HFF-Myc (cell line): ENCODE results near the gene CLCN5.

ENCODE experiments used
- DNase-seq: peaks from one replicate; pipeline ENCODE4 v3.0.0-alpha.2; 2011; ENCODE audit warnings: low read depth; ENCODE audit errors: extremely low read depth
- H3K4me3 ChIP-seq: replicated peaks from 2 replicates; pipeline ENCODE4 v1.5.1; 2011; ENCODE audit warnings: low read depth, mild to moderate bottlenecking, control low read depth, low read length
- CTCF ChIP-seq: IDR thresholded peaks from 2 replicates; pipeline ENCODE4 v1.5.1; 2012; ENCODE audit warnings: mild to moderate bottlenecking, low read depth, low read length, control low read depth; ENCODE audit errors: missing control alignments

CLCN5 gene

GRCh38 chrX:50100188-50100587, 177.8 kb downstream of the CLCN5 start:
- no peak for TF ChIP-seq CTCF
- DNase-seq = no peak
- no peak overlapping the region for H3K4me3 ChIP-seq

GRCh38 chrX:50103176-50103575, 180.8 kb downstream of the CLCN5 start:
- TF ChIP-seq CTCF = no peak
- no peak for DNase-seq
- H3K4me3 ChIP-seq = no peak overlapping the region

GRCh38 chrX:50103866-50104566, 181.6 kb downstream of the CLCN5 start:
- DNase-seq = no peak
- H3K4me3 ChIP-seq = no peak overlapping the region
- TF ChIP-seq CTCF = no peak

- no peak for DNase-seq
- no peak for TF ChIP-seq CTCF
- H3K4me3 ChIP-seq = no peak overlapping the region
Measured at GRCh38 chrX:50106051-50106675, 183.8 kb downstream of the CLCN5 start.

GRCh38 chrX:50107470-50107869, 185.1 kb downstream of the CLCN5 start:
- no peak for TF ChIP-seq CTCF
- DNase-seq = no peak
- H3K4me3 ChIP-seq = no peak overlapping the region

- no peak for TF ChIP-seq CTCF
- DNase-seq = no peak
Measured at GRCh38 chrX:50108264-50108663, 185.9 kb downstream of the CLCN5 start.

More at GRCh38 chrX:50108264-50108663, 185.9 kb downstream of the CLCN5 start:
- H3K4me3 ChIP-seq = no peak overlapping the region
